ENCODE results near the gene GRID2.

GRID2 gene

GRCh38 chr4:92606227-92606626 lies 302.5 kb downstream of the GRID2 start:
- Histone ChIP-seq H3K27ac (ENCODE audit: low read depth, low read length) (no peak overlapping the region), H3K9ac (ENCODE audit: low read length) (no peak overlapping the region), H3K36me3 (ENCODE audit: control insufficient read depth, insufficient read depth, low read length) (no peaks in the 10 kb centered on the region), H3K4me3 (ENCODE audit: low read length) (no peak overlapping the region), H3K27me3 (ENCODE audit: control insufficient read depth, insufficient read depth, low read length) (no peaks in the 10 kb centered on the region), H3K4me1 (ENCODE audit: control insufficient read depth, insufficient read depth, low read length) (no peaks in the 10 kb centered on the region)

GRCh38 chr4:92615049-92615448 lies 311.3 kb downstream of the GRID2 start:
- Histone ChIP-seq H3K36me3 (ENCODE audit: control insufficient read depth, insufficient read depth, low read length) (no peaks in the 10 kb centered on the region), H3K9ac (ENCODE audit: low read length) (no peak overlapping the region), H3K4me1 (ENCODE audit: control insufficient read depth, insufficient read depth, low read length) (no peaks in the 10 kb centered on the region), H3K27me3 (ENCODE audit: control insufficient read depth, insufficient read depth, low read length) (no peaks in the 10 kb centered on the region), H3K27ac (ENCODE audit: low read depth, low read length) (no peak overlapping the region), H3K4me3 (ENCODE audit: low read length) (no peak overlapping the region)

GRCh38 chr4:92618968-92619367 lies 315.2 kb downstream of the GRID2 start:
- no peak overlapping the region for H3K27ac ChIP-seq (ENCODE audit: low read depth, low read length)
- H3K36me3 ChIP-seq (ENCODE audit: control insufficient read depth, insufficient read depth, low read length): no peaks in the 10 kb centered on the region
- no peak overlapping the region for H3K4me3 ChIP-seq (ENCODE audit: low read length)
- H3K4me1 ChIP-seq (ENCODE audit: control insufficient read depth, insufficient read depth, low read length): no peaks in the 10 kb centered on the region
- no peak overlapping the region for H3K9ac ChIP-seq (ENCODE audit: low read length)
- H3K27me3 ChIP-seq (ENCODE audit: control insufficient read depth, insufficient read depth, low read length): no peaks in the 10 kb centered on the region

GRCh38 chr4:92629302-92629701 lies 325.5 kb downstream of the GRID2 start:
- Histone ChIP-seq H3K4me1 (ENCODE audit: control insufficient read depth, insufficient read depth, low read length) (no peaks in the 10 kb centered on the region), H3K36me3 (ENCODE audit: control insufficient read depth, insufficient read depth, low read length) (no peaks in the 10 kb centered on the region), H3K27ac (ENCODE audit: low read depth, low read length) (no peak overlapping the region), H3K4me3 (ENCODE audit: low read length) (no peak overlapping the region), H3K9ac (ENCODE audit: low read length) (no peak overlapping the region), H3K27me3 (ENCODE audit: control insufficient read depth, insufficient read depth, low read length) (no peaks in the 10 kb centered on the region)

GRCh38 chr4:92634882-92635281 lies 331.1 kb downstream of the GRID2 start:
- Histone ChIP-seq H3K27me3 (ENCODE audit: control insufficient read depth, insufficient read depth, low read length) (no peaks in the 10 kb centered on the region), H3K9ac (ENCODE audit: low read length) (no peak overlapping the region), H3K4me3 (ENCODE audit: low read length) (no peak overlapping the region), H3K27ac (ENCODE audit: low read depth, low read length) (no peak overlapping the region), H3K4me1 (ENCODE audit: control insufficient read depth, insufficient read depth, low read length) (no peaks in the 10 kb centered on the region), H3K36me3 (ENCODE audit: control insufficient read depth, insufficient read depth, low read length) (no peaks in the 10 kb centered on the region)

GRCh38 chr4:92636038-92636806 lies 332.5 kb downstream of the GRID2 start:
- H3K4me1 ChIP-seq (ENCODE audit: control insufficient read depth, insufficient read depth, low read length): no peaks in the 10 kb centered on the region
- H3K9ac ChIP-seq (ENCODE audit: low read length): no peak overlapping the region
- no peak overlapping the region for H3K4me3 ChIP-seq (ENCODE audit: low read length)
- H3K36me3 ChIP-seq (ENCODE audit: control insufficient read depth, insufficient read depth, low read length): no peaks in the 10 kb centered on the region
- no peak overlapping the region for H3K27ac ChIP-seq (ENCODE audit: low read depth, low read length)
- no peaks in the 10 kb centered on the region for H3K27me3 ChIP-seq (ENCODE audit: control insufficient read depth, insufficient read depth, low read length)

- no peaks in the 10 kb centered on the region for H3K4me1 ChIP-seq (ENCODE audit: control insufficient read depth, insufficient read depth, low read length)
- no peaks in the 10 kb centered on the region for H3K27me3 ChIP-seq (ENCODE audit: control insufficient read depth, insufficient read depth, low read length)
- H3K36me3 ChIP-seq (ENCODE audit: control insufficient read depth, insufficient read depth, low read length): no peaks in the 10 kb centered on the region
- no peak overlapping the region for H3K9ac ChIP-seq (ENCODE audit: low read length)
- no peak overlapping the region for H3K27ac ChIP-seq (ENCODE audit: low read depth, low read length)
- H3K4me3 ChIP-seq (ENCODE audit: low read length): no peak overlapping the region
Measured at GRCh38 chr4:92641409-92641808, 337.6 kb downstream of the GRID2 start.

GRCh38 chr4:92646826-92647225 lies 343.1 kb downstream of the GRID2 start:
- no peaks in the 10 kb centered on the region for H3K4me1 ChIP-seq (ENCODE audit: control insufficient read depth, insufficient read depth, low read length)
- H3K27ac ChIP-seq (ENCODE audit: low read depth, low read length): no peak overlapping the region
- H3K4me3 ChIP-seq (ENCODE audit: low read length): no peak overlapping the region
- H3K36me3 ChIP-seq (ENCODE audit: control insufficient read depth, insufficient read depth, low read length): no peaks in the 10 kb centered on the region
- H3K27me3 ChIP-seq (ENCODE audit: control insufficient read depth, insufficient read depth, low read length): no peaks in the 10 kb centered on the region
- no peak overlapping the region for H3K9ac ChIP-seq (ENCODE audit: low read length)

- Histone ChIP-seq H3K36me3 (ENCODE audit: control insufficient read depth, insufficient read depth, low read length) (no peaks in the 10 kb centered on the region), H3K9ac (ENCODE audit: low read length) (no peak overlapping the region), H3K4me3 (ENCODE audit: low read length) (no peak overlapping the region), H3K27me3 (ENCODE audit: control insufficient read depth, insufficient read depth, low read length) (no peaks in the 10 kb centered on the region), H3K4me1 (ENCODE audit: control insufficient read depth, insufficient read depth, low read length) (no peaks in the 10 kb centered on the region), H3K27ac (ENCODE audit: low read depth, low read length) (no peak overlapping the region)
Measured at GRCh38 chr4:92651536-92651935, 347.8 kb downstream of the GRID2 start.

GRCh38 chr4:92654084-92654483 lies 350.3 kb downstream of the GRID2 start:
- Histone ChIP-seq H3K4me3 (ENCODE audit: low read length) (no peak overlapping the region), H3K36me3 (ENCODE audit: control insufficient read depth, insufficient read depth, low read length) (no peaks in the 10 kb centered on the region), H3K9ac (ENCODE audit: low read length) (no peak overlapping the region), H3K4me1 (ENCODE audit: control insufficient read depth, insufficient read depth, low read length) (no peaks in the 10 kb centered on the region), H3K27ac (ENCODE audit: low read depth, low read length) (no peak overlapping the region), H3K27me3 (ENCODE audit: control insufficient read depth, insufficient read depth, low read length) (no peaks in the 10 kb centered on the region)

- no peaks in the 10 kb centered on the region for H3K4me1 ChIP-seq (ENCODE audit: control insufficient read depth, insufficient read depth, low read length)
- H3K27ac ChIP-seq (ENCODE audit: low read depth, low read length): no peak overlapping the region
- H3K4me3 ChIP-seq (ENCODE audit: low read length): no peak overlapping the region
- H3K36me3 ChIP-seq (ENCODE audit: control insufficient read depth, insufficient read depth, low read length): no peaks in the 10 kb centered on the region
- no peak overlapping the region for H3K9ac ChIP-seq (ENCODE audit: low read length)
- H3K27me3 ChIP-seq (ENCODE audit: control insufficient read depth, insufficient read depth, low read length): no peaks in the 10 kb centered on the region
Measured at GRCh38 chr4:92657695-92658094, 353.9 kb downstream of the GRID2 start.

- Histone ChIP-seq H3K27ac (ENCODE audit: low read depth, low read length) (no peak overlapping the region), H3K9ac (ENCODE audit: low read length) (no peak overlapping the region), H3K4me1 (ENCODE audit: control insufficient read depth, insufficient read depth, low read length) (no peaks in the 10 kb centered on the region), H3K27me3 (ENCODE audit: control insufficient read depth, insufficient read depth, low read length) (no peaks in the 10 kb centered on the region), H3K4me3 (ENCODE audit: low read length) (no peak overlapping the region), H3K36me3 (ENCODE audit: control insufficient read depth, insufficient read depth, low read length) (no peaks in the 10 kb centered on the region)
Measured at GRCh38 chr4:92658318-92658717, 354.6 kb downstream of the GRID2 start.

- Histone ChIP-seq H3K9ac (ENCODE audit: low read length) (no peak overlapping the region), H3K36me3 (ENCODE audit: control insufficient read depth, insufficient read depth, low read length) (no peaks in the 10 kb centered on the region), H3K27me3 (ENCODE audit: control insufficient read depth, insufficient read depth, low read length) (no peaks in the 10 kb centered on the region), H3K27ac (ENCODE audit: low read depth, low read length) (no peak overlapping the region), H3K4me3 (ENCODE audit: low read length) (no peak overlapping the region), H3K4me1 (ENCODE audit: control insufficient read depth, insufficient read depth, low read length) (no peaks in the 10 kb centered on the region)
Measured at GRCh38 chr4:92677805-92678204, 374.0 kb downstream of the GRID2 start.
